Mesendoderm (in vitro differentiated cells): ENCODE results near the gene ZDHHC11B. TPM values are rescaled to one million over a fixed set of nuclear protein-coding genes. Genes with fewer than 3 reads are reported as not detected.
"Not testable (repeated sequence)": the region's sequence is repeated elsewhere in the genome, so short reads cannot be mapped to it uniquely, and the experiment has no call there.

Source experiments
- DNase-seq: peaks from one replicate; pipeline ENCODE4 v3.0.0; 2013
- H2AK5ac ChIP-seq: 2 replicates; pipeline ENCODE4 v1.6.1; 2013; ENCODE audit warnings: low read length, inconsistent platforms
- H2BK120ac ChIP-seq: 2 replicates; pipeline ENCODE4 v1.6.1; 2013; ENCODE audit warnings: low read depth, mild to moderate bottlenecking, low read length, moderate library complexity, mixed read lengths
- H2BK15ac ChIP-seq: replicated peaks from 2 replicates; pipeline ENCODE4 v1.6.1; 2013; ENCODE audit warnings: low read depth, mild to moderate bottlenecking, moderate library complexity
- H2BK5ac ChIP-seq: 2 replicates; pipeline ENCODE4 v1.6.1; 2013; ENCODE audit warnings: low read length, inconsistent platforms
- H3K18ac ChIP-seq: 2 replicates; pipeline ENCODE4 v1.6.1; 2013; ENCODE audit warnings: mild to moderate bottlenecking, low read length, mixed read lengths
- H3K23ac ChIP-seq: one replicate; pipeline ENCODE4 v1.6.1; 2013; ENCODE audit warnings: low read length
- H3K27ac ChIP-seq: 2 replicates; pipeline ENCODE4 v1.5.1; 2013; ENCODE audit warnings: low read depth, mild to moderate bottlenecking, inconsistent platforms, low read length, moderate library complexity
- H3K27me3 ChIP-seq: 2 replicates; pipeline ENCODE4 v1.6.1; 2013; ENCODE audit warnings: low read length, control low read depth, mild to moderate bottlenecking, inconsistent platforms; ENCODE audit not compliant: insufficient read depth, poor library complexity
- H3K36me3 ChIP-seq: 2 replicates; pipeline ENCODE4 v1.6.1; 2013; ENCODE audit warnings: low read length, inconsistent platforms; ENCODE audit not compliant: control insufficient read depth, insufficient read depth
- H3K4ac ChIP-seq: one replicate; pipeline ENCODE4 v1.6.1; 2013; ENCODE audit warnings: low read depth, mild to moderate bottlenecking, low read length, moderate library complexity
- H3K4me1 ChIP-seq: 2 replicates; pipeline ENCODE4 v1.6.1; 2013; ENCODE audit warnings: low read depth, low read length, inconsistent platforms; ENCODE audit not compliant: control insufficient read depth
- H3K4me2 ChIP-seq: 2 replicates; pipeline ENCODE4 v1.6.1; 2013; ENCODE audit warnings: low read length
- H3K4me3 ChIP-seq: 2 replicates; pipeline ENCODE4 v1.5.1; 2013; ENCODE audit warnings: mild to moderate bottlenecking, low read length
- H3K56ac ChIP-seq: one replicate; pipeline ENCODE4 v1.6.1; 2013; ENCODE audit warnings: low read length
- H3K79me1 ChIP-seq: 2 replicates; pipeline ENCODE4 v1.6.1; 2013; ENCODE audit warnings: low read length, inconsistent platforms
- H3K79me2 ChIP-seq: 2 replicates; pipeline ENCODE4 v1.6.1; 2013; ENCODE audit warnings: mild to moderate bottlenecking, low read length; ENCODE audit not compliant: control insufficient read depth, insufficient read depth
- H3K9ac ChIP-seq: 2 replicates; pipeline ENCODE4 v1.6.1; 2013; ENCODE audit warnings: low read length, inconsistent platforms
- H4K5ac ChIP-seq: one replicate; pipeline ENCODE4 v1.6.1; 2013; ENCODE audit warnings: low read length
- H4K8ac ChIP-seq: one replicate; pipeline ENCODE4 v1.6.1; 2013; ENCODE audit warnings: low read depth, mild to moderate bottlenecking, control low read depth, low read length, moderate library complexity
- WGBS: extraction: QIAGEN DNeasy Blood & Tissue Kit; methylation state at CpG from one replicate; pipeline ENCODE4 v1.1.7; 2013; ENCODE audit warnings: low lambda C conversion rate, missing lambda C conversion rate; ENCODE audit not compliant: insufficient coverage; ENCODE audit errors: extremely low coverage; 5-methylcytosine and 5-hydroxymethylcytosine counted together
- polyA plus RNA-seq, 2 experiments: library from polyadenylated mRNA; stranded (reverse); fragments of 200-250 nt; gene quantifications; one replicate each; pipeline ENCODE4 v1.2.3, GENCODE V29; 2013

ZDHHC11B gene
- 0.10 TPM for polyA plus RNA-seq (2013, experiment 1 of 2)
- polyA plus RNA-seq (2013, experiment 2 of 2) = 0.17 TPM

GRCh38 chr5:784428-785177 lies at the start of gene ZDHHC11B:
ZDHHC11B (minus strand) TSS chr5:784729; CDS start chr5:766919, 17,810 bp downstream.
- H3K79me2 ChIP-seq, H4K8ac ChIP-seq, H4K5ac ChIP-seq, H3K4ac ChIP-seq, H3K18ac ChIP-seq, H3K36me3 ChIP-seq, H2BK120ac ChIP-seq, H3K23ac ChIP-seq, H2BK5ac ChIP-seq, H3K79me1 ChIP-seq, H3K27ac ChIP-seq, H3K4me1 ChIP-seq, H2AK5ac ChIP-seq, H3K4me3 ChIP-seq, H3K27me3 ChIP-seq, H2BK15ac ChIP-seq: not testable (repeated sequence)
- H3K9ac ChIP-seq = peak within 1 kb of the TSS; percentile 36
- peak within 1 kb of the TSS; percentile 31 for H3K4me2 ChIP-seq
- WGBS = no CpG with 5 or more reads among the region's 101 CpGs
- peak within 1 kb of the TSS; percentile 85 for H3K56ac ChIP-seq
- peak; percentile 94 for DNase-seq

DNA sequence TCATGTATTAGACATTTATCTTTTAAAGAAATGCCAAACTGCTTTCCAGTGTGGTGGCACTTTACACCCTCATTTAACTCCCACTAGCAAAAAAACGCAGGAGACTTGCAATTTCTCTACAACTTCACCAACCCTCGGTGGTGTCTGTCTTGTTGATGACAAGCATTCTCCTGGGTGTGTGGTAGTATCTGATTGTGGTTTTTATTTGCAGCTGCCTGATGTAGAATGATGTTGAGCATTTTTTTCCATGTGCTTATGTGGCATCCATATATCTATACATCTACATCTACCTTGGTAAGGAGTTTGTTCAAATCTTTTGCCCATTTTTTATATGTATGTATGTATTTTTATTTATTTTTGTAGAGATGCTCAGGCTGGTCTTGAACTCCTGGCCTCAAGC lies 49.5 kb upstream of the ZDHHC11B start:
- not testable (repeated sequence) for H3K27ac ChIP-seq, H3K23ac ChIP-seq, H3K4me1 ChIP-seq, H3K36me3 ChIP-seq, H3K4me3 ChIP-seq, H2BK15ac ChIP-seq, H4K5ac ChIP-seq, H3K27me3 ChIP-seq, H3K4ac ChIP-seq, H3K4me2 ChIP-seq, H4K8ac ChIP-seq, H2BK5ac ChIP-seq, H2AK5ac ChIP-seq, DNase-seq, H3K79me1 ChIP-seq, H3K18ac ChIP-seq, H3K9ac ChIP-seq, H3K79me2 ChIP-seq, H2BK120ac ChIP-seq, H3K56ac ChIP-seq
- no CpG with 5 or more reads among the region's 2 CpGs for WGBS

DNA sequence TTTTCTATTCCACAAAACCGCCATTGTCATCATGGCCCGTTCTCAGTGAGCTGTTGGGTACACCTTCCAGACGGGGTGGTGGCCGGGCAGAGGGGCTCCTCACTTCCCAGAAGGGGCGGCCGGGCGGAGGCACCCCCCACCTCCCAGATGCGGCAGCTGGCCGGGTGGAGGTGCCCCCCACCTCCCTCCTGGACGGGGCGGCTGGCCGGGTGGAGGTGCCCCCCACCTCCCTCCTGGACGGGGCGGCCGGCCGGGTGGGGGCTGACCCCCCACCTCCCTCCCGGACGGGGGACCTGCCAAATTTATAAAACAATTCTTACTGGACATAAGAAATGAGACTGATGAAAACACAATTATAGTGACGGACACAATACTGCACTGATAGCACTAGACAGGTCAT lies 43.7 kb upstream of the ZDHHC11B start:
- not testable (repeated sequence) for H3K56ac ChIP-seq, H2AK5ac ChIP-seq, H3K4me1 ChIP-seq, DNase-seq, H3K4ac ChIP-seq, H3K23ac ChIP-seq, H2BK120ac ChIP-seq, H3K18ac ChIP-seq, H2BK15ac ChIP-seq, H3K4me2 ChIP-seq, H3K9ac ChIP-seq, H3K27me3 ChIP-seq, H3K79me2 ChIP-seq, H4K5ac ChIP-seq, H3K4me3 ChIP-seq, H3K79me1 ChIP-seq, H2BK5ac ChIP-seq, H3K27ac ChIP-seq, H3K36me3 ChIP-seq, H4K8ac ChIP-seq
- WGBS = no CpG with 5 or more reads among the region's 19 CpGs

DNA sequence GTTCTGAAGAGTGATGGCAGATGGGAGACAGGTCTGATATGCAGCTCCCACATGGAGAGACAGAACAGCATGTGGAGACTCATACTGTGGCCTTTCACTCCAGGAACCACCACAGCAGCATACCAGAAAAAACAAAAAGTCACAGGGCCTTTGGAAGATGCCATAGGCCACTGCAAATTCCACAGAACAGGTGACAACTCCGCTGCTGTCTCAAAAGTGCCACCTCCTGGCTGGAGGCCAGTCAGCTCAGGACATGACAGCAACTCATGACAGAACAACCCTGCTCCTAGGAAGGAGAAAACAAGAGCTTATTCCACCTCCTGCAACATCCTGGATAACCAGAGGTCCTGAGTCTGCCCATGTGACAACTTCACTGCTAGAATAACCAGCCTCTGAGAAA lies 41.0 kb upstream of the ZDHHC11B start:
- H2BK5ac ChIP-seq, H3K9ac ChIP-seq, H3K23ac ChIP-seq, H4K5ac ChIP-seq, H2BK15ac ChIP-seq, H3K18ac ChIP-seq, H4K8ac ChIP-seq, H2BK120ac ChIP-seq, H3K27me3 ChIP-seq, H3K4me2 ChIP-seq, H3K56ac ChIP-seq, H3K4me1 ChIP-seq, H3K27ac ChIP-seq, H3K4me3 ChIP-seq, H3K36me3 ChIP-seq, H3K79me1 ChIP-seq, H2AK5ac ChIP-seq, H3K79me2 ChIP-seq, H3K4ac ChIP-seq: not testable (repeated sequence)
- peak; percentile 63 for DNase-seq
- no CpG with 5 or more reads among the region's 1 CpG for WGBS

DNA sequence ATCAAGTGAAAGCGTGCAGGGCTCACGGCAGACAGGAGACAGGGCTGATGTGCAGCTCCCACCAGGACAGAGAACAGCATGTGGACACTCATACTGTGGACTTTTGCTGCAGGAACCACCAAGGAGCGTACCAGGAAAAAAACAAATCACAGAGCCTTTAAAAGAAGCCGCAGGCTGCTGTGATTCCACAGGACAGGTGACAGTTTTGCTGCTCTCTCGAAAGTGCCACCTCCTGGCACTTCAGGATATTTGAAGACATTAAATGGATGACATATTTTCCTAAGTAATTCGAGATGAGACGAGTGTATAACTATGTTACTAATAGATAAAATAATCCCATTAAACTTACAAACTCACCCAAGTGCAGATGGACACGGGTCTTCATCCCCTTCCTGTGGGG lies 37.0 kb upstream of the ZDHHC11B start:
- H3K4me3 ChIP-seq = no peak overlapping the region
- H2BK15ac ChIP-seq = no peak overlapping the region
- no peak overlapping the region for H2BK5ac ChIP-seq
- H3K27ac ChIP-seq = no peak overlapping the region
- no peak overlapping the region for H3K56ac ChIP-seq
- no peak overlapping the region for H3K18ac ChIP-seq
- H3K4me2 ChIP-seq = no peak overlapping the region
- no peak overlapping the region for H2AK5ac ChIP-seq
- H3K79me1 ChIP-seq = no peaks in the 10 kb centered on the region
- H4K8ac ChIP-seq = no peak overlapping the region
- H3K36me3 ChIP-seq = peaks cover 1% of the 10 kb centered on the region
- no peaks in the 10 kb centered on the region for H3K4me1 ChIP-seq
- H3K23ac ChIP-seq = no peak overlapping the region
- H4K5ac ChIP-seq = no peak overlapping the region
- no peak overlapping the region for H3K9ac ChIP-seq
- no peaks in the 10 kb centered on the region for H3K27me3 ChIP-seq
- H2BK120ac ChIP-seq = no peak overlapping the region
- no peaks in the 10 kb centered on the region for H3K79me2 ChIP-seq
- no peak overlapping the region for H3K4ac ChIP-seq
- no CpG with 5 or more reads among the region's 8 CpGs for WGBS
- no peak for DNase-seq

DNA sequence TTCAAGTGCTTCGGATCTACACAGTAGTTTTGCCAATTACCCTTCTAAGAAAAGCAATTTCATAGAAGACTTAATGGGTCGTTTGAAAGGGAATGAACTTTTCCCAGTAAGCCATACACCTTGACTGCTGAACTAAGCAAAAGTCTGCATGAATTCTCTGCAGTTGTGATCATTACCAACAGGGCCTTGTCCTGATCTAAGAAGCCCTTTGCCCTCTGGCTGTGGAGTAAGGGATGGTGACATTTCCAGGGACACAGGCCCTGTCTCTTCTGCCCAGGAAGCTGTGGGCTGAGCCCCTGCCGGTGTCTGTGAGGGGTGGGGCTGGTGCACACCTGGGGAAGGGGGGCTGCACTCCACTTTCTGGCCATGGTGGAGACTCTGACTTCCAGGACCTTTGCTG lies 35.7 kb upstream of the ZDHHC11B start:
- Histone ChIP-seq H4K5ac (no peak overlapping the region), H4K8ac (no peak overlapping the region), H3K79me1 (no peaks in the 10 kb centered on the region), H3K4ac (no peak overlapping the region), H2AK5ac (no peak overlapping the region), H3K4me1 (no peaks in the 10 kb centered on the region), H3K56ac (no peak overlapping the region), H2BK15ac (no peak overlapping the region), H3K36me3 (peaks cover 1% of the 10 kb centered on the region), H3K27me3 (no peaks in the 10 kb centered on the region), H2BK5ac (no peak overlapping the region), H3K23ac (no peak overlapping the region), H3K27ac (no peak overlapping the region), H3K4me3 (no peak overlapping the region), H3K79me2 (no peaks in the 10 kb centered on the region), H3K18ac (no peak overlapping the region), H3K9ac (no peak overlapping the region), H2BK120ac (no peak overlapping the region), H3K4me2 (no peak overlapping the region)
- WGBS = no CpG with 5 or more reads among the region's 3 CpGs
- DNase-seq = no peak
